HEK293T (cell line): ENCODE data around the gene EML4.

ENCODE experiments used
- CTCF ChIA-PET: fragments of 350-600 bp; formaldehyde crosslinking; extraction: SDS; loops from one replicate; lab custom pipeline; 2021; ENCODE audit warnings: antibody characterized with exemption, inconsistent platforms; lab: Yijun Ruan, JAX
- POLR2A ChIA-PET: fragments of 350-600 bp; formaldehyde crosslinking; extraction: SDS; loops from one replicate; lab custom pipeline; 2020; ENCODE audit warnings: antibody characterized with exemption, inconsistent platforms; lab: Yijun Ruan, JAX
- DNase-seq: peaks from one replicate; pipeline ENCODE4 v3.0.0; 2012; ENCODE audit warnings: mixed read lengths; ENCODE audit errors: extremely low spot score
- ARNT ChIP-seq: fragments of 450-650 bp; IDR thresholded peaks from 2 replicates; pipeline ENCODE4 v1.6.1; 2017; ENCODE audit warnings: mild to moderate bottlenecking
- BHLHE40 ChIP-seq: fragments of 450-650 bp; IDR thresholded peaks from 2 replicates; pipeline ENCODE4 v1.6.1; 2016; ENCODE audit warnings: mild to moderate bottlenecking, moderate library complexity, borderline replicate concordance
- CTBP1 ChIP-seq: fragments of 450-650 bp; IDR thresholded peaks from 2 replicates; pipeline ENCODE4 v1.6.1; 2016; ENCODE audit warnings: borderline replicate concordance
- ELF4 ChIP-seq: fragments of 450-650 bp; IDR thresholded peaks from 2 replicates; pipeline ENCODE4 v1.6.1; 2017; ENCODE audit warnings: antibody characterized with exemption
- FOXA1 ChIP-seq: fragments of 450-650 bp; IDR thresholded peaks from 2 replicates; pipeline ENCODE4 v1.6.1; 2016; ENCODE audit warnings: mild to moderate bottlenecking
- FOXK2 ChIP-seq: fragments of 450-650 bp; IDR thresholded peaks from 2 replicates; pipeline ENCODE4 v1.6.1; 2016; ENCODE audit warnings: mild to moderate bottlenecking
- FOXM1 ChIP-seq: fragments of 450-650 bp; IDR thresholded peaks from 2 replicates; pipeline ENCODE4 v1.6.1; 2017; ENCODE audit warnings: mild to moderate bottlenecking, borderline replicate concordance
- HDGF ChIP-seq: fragments of 450-650 bp; IDR thresholded peaks from 2 replicates; pipeline ENCODE4 v1.6.1; 2017; ENCODE audit warnings: antibody characterized with exemption, borderline replicate concordance
- L3MBTL2 ChIP-seq: fragments of 450-650 bp; conservative IDR thresholded peaks from 2 replicates; pipeline ENCODE4 v1.6.1; 2016; ENCODE audit warnings: mild to moderate bottlenecking
- LEF1 ChIP-seq: fragments of 450-650 bp; IDR thresholded peaks from 2 replicates; pipeline ENCODE4 v1.6.1; 2017; ENCODE audit warnings: mild to moderate bottlenecking, borderline replicate concordance
- NFRKB ChIP-seq: fragments of 450-650 bp; IDR thresholded peaks from 2 replicates; pipeline ENCODE4 v1.6.1; 2016; ENCODE audit warnings: mild to moderate bottlenecking, moderate library complexity
- PKNOX1 ChIP-seq: fragments of 450-650 bp; IDR thresholded peaks from 2 replicates; pipeline ENCODE4 v1.6.1; 2016
- SP1 ChIP-seq: fragments of 450-650 bp; IDR thresholded peaks from 2 replicates; pipeline ENCODE4 v1.6.1; 2017
- SUZ12 ChIP-seq: fragments of 450-650 bp; IDR thresholded peaks from 2 replicates; pipeline ENCODE4 v1.6.1; 2016; ENCODE audit warnings: mild to moderate bottlenecking
- TARDBP ChIP-seq: fragments of 450-650 bp; IDR thresholded peaks from 2 replicates; pipeline ENCODE4 v1.6.1; 2016
- ZNF384 ChIP-seq: fragments of 450-650 bp; IDR thresholded peaks from 2 replicates; pipeline ENCODE4 v1.6.1; 2016

EML4 gene

GRCh38 chr2:42327125-42327524 lies 158.0 kb downstream of the EML4 start:
- no peak for TF ChIP-seq TARDBP
- no peak for TF ChIP-seq SP1
- ChIA-PET CTCF (interaction anchor here (0.6 kb wide), 1 partner anchor 59 kb away, joined by 5 read pairs; no protein-coding TSS in a partner anchor), POLR2A (no interaction called here)
- no peak for DNase-seq

GRCh38 chr2:42328148-42328833 lies 159.1 kb downstream of the EML4 start:
- DNase-seq = no peak
- POLR2A ChIA-PET = no interaction called here
- CTCF ChIA-PET = interaction anchor here (0.6 to 1.6 kb wide), 5 partner anchors 19 to 245 kb away, joined by 3 to 5 read pairs (median 3); no protein-coding TSS in a partner anchor
- TF ChIP-seq ZNF384 = no peak
- TF ChIP-seq ELF4 = no peak
- no peak for TF ChIP-seq SUZ12
- no peak for TF ChIP-seq BHLHE40
- no peak for TF ChIP-seq CTBP1
- TF ChIP-seq PKNOX1 = no peak
- no peak for TF ChIP-seq NFRKB
- no peak for TF ChIP-seq HDGF
- TF ChIP-seq TARDBP = no peak
- TF ChIP-seq ARNT = no peak
- TF ChIP-seq FOXM1 = no peak
- no peak for TF ChIP-seq FOXK2
- TF ChIP-seq L3MBTL2 = no peak
- TF ChIP-seq FOXA1 = no peak
- TF ChIP-seq LEF1 = no peak

- ChIA-PET CTCF (interaction anchor here (0.6 to 1.6 kb wide), 5 partner anchors 18 to 245 kb away, joined by 3 to 5 read pairs (median 3); no protein-coding TSS in a partner anchor), POLR2A (no interaction called here)
- no peak for DNase-seq
- no peak for TF ChIP-seq NFRKB
- no peak for TF ChIP-seq TARDBP
- TF ChIP-seq ZNF384 = no peak
- TF ChIP-seq HDGF = no peak
- TF ChIP-seq ARNT = no peak
- TF ChIP-seq FOXK2 = no peak
- TF ChIP-seq SP1 = no peak
- no peak for TF ChIP-seq SUZ12
- TF ChIP-seq PKNOX1 = no peak
- TF ChIP-seq FOXA1 = no peak
- TF ChIP-seq LEF1 = no peak
- no peak for TF ChIP-seq BHLHE40
- no peak for TF ChIP-seq L3MBTL2
Measured at GRCh38 chr2:42328923-42329322, 159.8 kb downstream of the EML4 start.

GRCh38 chr2:42329736-42330135 lies 160.6 kb downstream of the EML4 start:
- no peak for TF ChIP-seq L3MBTL2
- TF ChIP-seq BHLHE40 = no peak
- TF ChIP-seq LEF1 = no peak
- TF ChIP-seq CTBP1 = no peak
- POLR2A ChIA-PET = no interaction called here
- CTCF ChIA-PET = no interaction called here
- no peak for DNase-seq

GRCh38 chr2:42331569-42332284 lies 162.6 kb downstream of the EML4 start:
- DNase-seq = no peak
- POLR2A ChIA-PET = no interaction called here
- CTCF ChIA-PET = no interaction called here
- TF ChIP-seq CTBP1 (no peak), NFRKB (no peak), BHLHE40 (no peak), FOXM1 (no peak), ELF4 (no peak), HDGF (no peak), SP1 (no peak), FOXK2 (no peak), L3MBTL2 (no peak), SUZ12 (no peak), ARNT (no peak), TARDBP (no peak), LEF1 (no peak), ZNF384 (no peak), FOXA1 (no peak), PKNOX1 (no peak)

- ChIA-PET POLR2A (no interaction called here), CTCF (no interaction called here)
- DNase-seq = no peak
- TF ChIP-seq ZNF384 = no peak
- TF ChIP-seq PKNOX1 = no peak
- no peak for TF ChIP-seq LEF1
- TF ChIP-seq ARNT = no peak
- no peak for TF ChIP-seq FOXA1
- no peak for TF ChIP-seq NFRKB
- no peak for TF ChIP-seq FOXM1
- no peak for TF ChIP-seq SP1
Measured at GRCh38 chr2:42332575-42332974, 163.4 kb downstream of the EML4 start.
